Measurements from ENCODE around the gene HSD11B1L. TPM values are rescaled to one million over a fixed set of nuclear protein-coding genes. Genes with fewer than 3 reads are reported as not detected.
"Not testable (repeated sequence)": the region's sequence is repeated elsewhere in the genome, so short reads cannot be mapped to it uniquely, and the experiment has no call there.

Gene HSD11B1L
- polyA plus RNA-seq, 4 donors, result 7.3 to 17.4 (median 8.8) TPM

- peak; percentile 96 to 99 (median 98) for DNase-seq (ENCODE audit: low read depth in 4 of 4, low spot score in 3 of 4)
Observed at GRCh38 chr19:5719961-5720790, 39.3 kb downstream of the HSD11B1L start, which contains the start of the genes CATSPERD and LONP1. Gene CATSPERD, plus strand, starts transcription at chr19:5720637. Its CDS starts 101 bp downstream, at chr19:5720738. Gene LONP1, minus strand, starts transcription at chr19:5720146. Its CDS starts 14 bp downstream, at chr19:5720132.

- DNase-seq (ENCODE audit: low read depth in 4 of 4, low spot score in 3 of 4), result no peak
Observed at GRCh38 chr19:5727453-5728050, 46.7 kb downstream of the HSD11B1L start.

- not testable (repeated sequence) for DNase-seq (ENCODE audit: low read depth in 4 of 4, low spot score in 3 of 4)
Observed at GRCh38 chr19:5733172-5733571, 52.3 kb downstream of the HSD11B1L start.

Other genes with a start within 250 kb of the HSD11B1L start
- not detected for gene ZNRF4, start 225.6 kb upstream of the HSD11B1L start, polyA plus RNA-seq (ENCODE audit: insufficient read length in 4 of 4)
- 1 to 10 TPM in 2 of 4 donors, under 1 TPM in 2; 0.09 to 1.3 (median 1.1) TPM for gene TINCR, start 113.1 kb upstream of the HSD11B1L start, polyA plus RNA-seq (ENCODE audit: insufficient read length in 4 of 4)
- 100 to 1,000 TPM in 1 of 4 donors, 10 to 100 TPM in 3; 53.4 to 119 (median 73.4) TPM for gene SAFB2, start 58.3 kb upstream of the HSD11B1L start, polyA plus RNA-seq (ENCODE audit: insufficient read length in 4 of 4)
- 100 to 1,000 TPM; 111 to 190 (median 171) TPM for gene SAFB, start 57.9 kb upstream of the HSD11B1L start, polyA plus RNA-seq (ENCODE audit: insufficient read length in 4 of 4)
- gene MICOS13, start 511 bp upstream of the HSD11B1L start, polyA plus RNA-seq (ENCODE audit: insufficient read length in 4 of 4), result 10 to 100 TPM; 29.7 to 63.3 (median 35.6) TPM
- gene RPL36, start 9.3 kb downstream of the HSD11B1L start, polyA plus RNA-seq (ENCODE audit: insufficient read length in 4 of 4), result 100 to 1,000 TPM; 484 to 769 (median 619) TPM
- 10 to 100 TPM; 33.0 to 61.4 (median 45.0) TPM for gene LONP1, start 39.1 kb downstream of the HSD11B1L start, polyA plus RNA-seq (ENCODE audit: insufficient read length in 4 of 4)
- not detected for gene CATSPERD, start 39.6 kb downstream of the HSD11B1L start, polyA plus RNA-seq (ENCODE audit: insufficient read length in 4 of 4)
- 1 to 10 TPM; 1.7 to 4.4 (median 2.3) TPM for gene PRR22, start 103.7 kb downstream of the HSD11B1L start, polyA plus RNA-seq (ENCODE audit: insufficient read length in 4 of 4)
- 10 to 100 TPM; 16.1 to 33.3 (median 24.3) TPM for gene DUS3L, start 110.1 kb downstream of the HSD11B1L start, polyA plus RNA-seq (ENCODE audit: insufficient read length in 4 of 4)
- 1 to 10 TPM in 3 of 4 donors, under 1 TPM in 1; 1.00 to 3.4 (median 2.4) TPM for gene NRTN, start 124.0 kb downstream of the HSD11B1L start, polyA plus RNA-seq (ENCODE audit: insufficient read length in 4 of 4)
- 10 to 100 TPM in 2 of 4 donors, 1 to 10 TPM in 1, under 1 TPM in 1; 0.25 to 12.0 (median 8.0) TPM for gene FUT6, start 158.7 kb downstream of the HSD11B1L start, polyA plus RNA-seq (ENCODE audit: insufficient read length in 4 of 4)
- gene FUT3, start 170.4 kb downstream of the HSD11B1L start, polyA plus RNA-seq (ENCODE audit: insufficient read length in 4 of 4), result under 1 TPM in 3 of 4 donors, not detected in 1; 0.14 to 0.95 (median 0.55) TPM
- gene FUT5, start 189.5 kb downstream of the HSD11B1L start, polyA plus RNA-seq (ENCODE audit: insufficient read length in 4 of 4), result under 1 TPM in 2 of 4 donors, not detected in 2; 0.11 to 0.12 TPM
- gene NDUFA11, start 222.8 kb downstream of the HSD11B1L start, polyA plus RNA-seq (ENCODE audit: insufficient read length in 4 of 4), result 100 to 1,000 TPM; 129 to 208 (median 143) TPM
- gene VMAC, start 223.8 kb downstream of the HSD11B1L start, polyA plus RNA-seq (ENCODE audit: insufficient read length in 4 of 4), result 10 to 100 TPM in 1 of 4 donors, 1 to 10 TPM in 3; 3.9 to 11.1 (median 5.5) TPM
- gene CAPS, start 233.2 kb downstream of the HSD11B1L start, polyA plus RNA-seq (ENCODE audit: insufficient read length in 4 of 4), result 10 to 100 TPM in 3 of 4 donors, 1 to 10 TPM in 1; 7.2 to 53.8 (median 23.4) TPM

All from left renal pelvis (tissue), 4 donors.